Daoy (cell line): ENCODE results near the gene FBXO48. TPM values are rescaled to one million over a fixed set of nuclear protein-coding genes. Genes with fewer than 3 reads are reported as not detected.
"Not testable (repeated sequence)": the region's sequence is repeated elsewhere in the genome, so short reads cannot be mapped to it uniquely, and the experiment has no call there.

ENCODE experiments used
- DNase-seq: peaks from one replicate; pipeline ENCODE4 v3.0.0-alpha.2; 2015; ENCODE audit warnings: low read depth
- total RNA-seq: library from RNA; depleted of rRNA; stranded (reverse); fragments of >200 nt; shearing (Covaris generic); gene quantifications from 2 replicates; pipeline ENCODE4 v1.2.3, GENCODE V29; 2014; rRNA removed

Gene FBXO48
- 0.80 and 1.0 TPM in 2 replicates for total RNA-seq

GRCh38 chr2:68467077-68467960, at the start of gene FBXO48, which contains the start of gene APLF:
FBXO48 (minus strand) TSS chr2:68467294; CDS start chr2:68465145, 2,149 bp downstream.
APLF (plus strand) TSS chr2:68467585; CDS start chr2:68467732, 147 bp downstream.
- peak; percentile 98 for DNase-seq

GRCh38 chr2:68516051-68516955, 49.2 kb upstream of the FBXO48 start:
- DNase-seq, result no peak

- DNase-seq, result no peak
Observed at GRCh38 chr2:68514316-68514929, 47.3 kb upstream of the FBXO48 start.

GRCh38 chr2:68512966-68513365, 45.9 kb upstream of the FBXO48 start:
- DNase-seq, result no peak

GRCh38 chr2:68512326-68512725, 45.2 kb upstream of the FBXO48 start:
- no peak for DNase-seq

GRCh38 chr2:68506170-68506569, 39.1 kb upstream of the FBXO48 start:
- DNase-seq, result no peak

GRCh38 chr2:68505603-68506159, 38.6 kb upstream of the FBXO48 start:
- DNase-seq, result no peak

- no peak for DNase-seq
Observed at GRCh38 chr2:68501768-68502167, 34.7 kb upstream of the FBXO48 start.

GRCh38 chr2:68500649-68501048, 33.6 kb upstream of the FBXO48 start:
- DNase-seq, result no peak

GRCh38 chr2:68499133-68499532, 32.0 kb upstream of the FBXO48 start:
- DNase-seq, result no peak

GRCh38 chr2:68491582-68491981, 24.5 kb upstream of the FBXO48 start:
- no peak for DNase-seq

GRCh38 chr2:68489282-68489681, 22.2 kb upstream of the FBXO48 start:
- DNase-seq, result no peak

GRCh38 chr2:68488605-68489004, 21.5 kb upstream of the FBXO48 start:
- DNase-seq, result not testable (repeated sequence)

GRCh38 chr2:68487773-68488355, 20.8 kb upstream of the FBXO48 start:
- DNase-seq, result no peak

GRCh38 chr2:68483011-68483410, 15.9 kb upstream of the FBXO48 start:
- no peak for DNase-seq

- no peak for DNase-seq
Observed at GRCh38 chr2:68482296-68482820, 15.3 kb upstream of the FBXO48 start.

GRCh38 chr2:68478688-68479087, 11.6 kb upstream of the FBXO48 start:
- no peak for DNase-seq

GRCh38 chr2:68476454-68476853, 9.4 kb upstream of the FBXO48 start:
- no peak for DNase-seq

- no peak for DNase-seq
Observed at GRCh38 chr2:68475576-68475975, 8.5 kb upstream of the FBXO48 start.

GRCh38 chr2:68475110-68475509, 8.0 kb upstream of the FBXO48 start:
- DNase-seq, result no peak
